PC-9 (cell line): Measurements from ENCODE around the gene MTCH2. TPM values are rescaled to one million over a fixed set of nuclear protein-coding genes. Genes with fewer than 3 reads are reported as not detected.

Experiments used
- BruUV-seq: library from RNA; stranded (reverse); fragments of 400-500 nt; replicated peaks from 2 replicates; lab custom pipeline; 2021; lab: Mats Ljungman, UMichigan
- CTCF ChIA-PET: fragments of 300-600 bp; sonication (Branson Sonifier 250); formaldehyde crosslinking; loops from one replicate; lab custom pipeline; 2022; ENCODE audit warnings: antibody characterized with exemption; lab: Charles Lee
- POLR2A ChIA-PET: fragments of 300-600 bp; sonication (Branson Sonifier 250); formaldehyde crosslinking; loops from one replicate; lab custom pipeline; 2022; ENCODE audit warnings: antibody characterized with exemption; ENCODE audit not compliant: unreplicated experiment; lab: Charles Lee
- DNase-seq, 2 experiments: peaks; one replicate each; pipeline versions ENCODE4 v3.0.0 to v3.0.0-alpha.2; 2015 to 2022; ENCODE audit warnings: mixed read lengths in 1 of 2
- H2AFZ ChIP-seq: fragments of 200-600 bp; sonication (generic); 2 replicates; pipeline ENCODE4 v1.8.1; 2017; ENCODE audit warnings: antibody characterized with exemption
- H3F3A ChIP-seq: fragments of 200-600 bp; sonication (generic); 2 replicates; pipeline ENCODE4 v1.8.1; 2017; ENCODE audit warnings: antibody characterized with exemption, mild to moderate bottlenecking, low read depth; ENCODE audit not compliant: insufficient read depth
- H3K27ac ChIP-seq: fragments of 200-600 bp; sonication (generic); 2 replicates; pipeline ENCODE4 v1.6.1; 2016; ENCODE audit warnings: mixed run types
- H3K27me3 ChIP-seq: fragments of 200-600 bp; sonication (generic); 2 replicates; pipeline ENCODE4 v1.6.1; 2016; ENCODE audit warnings: low read depth, mixed run types; ENCODE audit not compliant: insufficient read depth
- H3K36me3 ChIP-seq: fragments of 200-600 bp; sonication (generic); 2 replicates; pipeline ENCODE4 v1.6.1; 2016; ENCODE audit warnings: low read depth, mixed run types
- H3K4me1 ChIP-seq: fragments of 200-600 bp; sonication (generic); replicated peaks from 2 replicates; pipeline ENCODE4 v1.6.1; 2016; ENCODE audit warnings: mixed run types; ENCODE audit not compliant: insufficient read depth
- H3K4me2 ChIP-seq: fragments of 200-600 bp; sonication (generic); 2 replicates; pipeline ENCODE4 v1.6.1; 2017; ENCODE audit warnings: mixed run types
- H3K4me3 ChIP-seq: fragments of 200-600 bp; sonication (generic); 2 replicates; pipeline ENCODE4 v1.6.1; 2016; ENCODE audit warnings: mixed run types
- H3K79me2 ChIP-seq: fragments of 200-600 bp; sonication (generic); 2 replicates; pipeline ENCODE4 v1.6.1; 2017; ENCODE audit warnings: low read depth, mixed run types
- H3K9me2 ChIP-seq: fragments of 200-600 bp; sonication (generic); 2 replicates; pipeline ENCODE4 v1.8.1; 2017; ENCODE audit warnings: mild to moderate bottlenecking; ENCODE audit not compliant: insufficient read depth
- H3K9me3 ChIP-seq: fragments of 200-600 bp; sonication (generic); 2 replicates; pipeline ENCODE4 v1.8.1; 2016; ENCODE audit warnings: low read depth; ENCODE audit not compliant: insufficient read depth
- H4K20me1 ChIP-seq: fragments of 200-600 bp; sonication (generic); 2 replicates; pipeline ENCODE4 v1.8.1; 2017; ENCODE audit not compliant: insufficient read depth
- EZH2 ChIP-seq: fragments of 200-600 bp; sonication (generic); IDR thresholded peaks from 2 replicates; pipeline ENCODE4 v1.8.0; 2017; ENCODE audit warnings: antibody characterized with exemption, low read depth
- intact Hi-C: fragments of 100-400 bp; cut with micrococcal nuclease; formaldehyde crosslinking; loops from one replicate; pipeline ENCODE4 v1.10.0; 2022; ENCODE audit not compliant: unreplicated experiment
- total RNA-seq: library from RNA; stranded (reverse); gene quantifications from 2 replicates; pipeline ENCODE4 v1.2.3, GENCODE V29; 2021
- TF ChIP-seq, protein P1 (sequence below): fragments of 200-600 bp; sonication (generic); conservative IDR thresholded peaks from 2 replicates; pipeline ENCODE4 v1.6.1; 2017; ENCODE audit warnings: mixed run types, antibody characterized with exemption, mild to moderate bottlenecking, moderate library complexity

MTCH2 gene
- total RNA-seq, 1 experiment from 2014 or later: 147 TPM

DNA sequence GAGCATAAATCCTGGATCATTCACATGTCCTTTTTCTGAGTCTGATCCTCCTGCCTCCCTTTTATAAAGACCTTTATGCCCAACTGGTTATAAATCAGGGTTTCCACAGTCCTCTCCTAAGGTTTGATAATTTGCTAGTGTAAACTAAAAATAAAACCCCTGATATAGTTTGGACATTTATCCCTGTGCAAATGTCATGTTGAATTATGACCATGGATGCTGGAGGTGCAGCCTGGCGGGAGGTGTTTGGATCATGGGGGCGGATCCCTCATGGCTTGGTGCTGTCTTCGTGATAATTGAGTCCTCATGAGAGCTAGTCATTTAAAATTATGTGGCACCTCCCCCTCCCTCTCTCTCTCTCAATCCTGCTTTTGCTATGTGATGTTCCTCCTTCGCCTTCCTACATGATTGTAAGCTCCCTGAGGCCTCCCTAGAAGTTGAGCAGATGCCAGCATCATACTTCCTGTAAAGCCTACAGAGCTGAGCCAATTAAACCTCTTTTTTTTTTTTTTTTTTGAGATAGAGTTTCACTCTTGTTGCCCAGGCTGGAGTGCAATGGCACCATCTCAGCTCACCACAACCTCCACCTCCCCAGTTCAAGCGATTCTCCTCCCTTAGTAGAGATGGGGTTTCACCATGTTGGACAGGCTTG, 9.6 kb upstream of the MTCH2 start:
- Histone ChIP-seq H3K4me3 (no peak overlapping the region), H3K36me3 (no peaks in the 10 kb centered on the region), H3K9me2 (no peaks in the 10 kb centered on the region), H3K9me3 (peaks cover 4% of the 10 kb centered on the region; the same call in 1 of the 2 replicates), H3K27ac (no peak overlapping the region), H3K4me1 (no peaks in the 10 kb centered on the region), H3K27me3 (no peaks in the 10 kb centered on the region), H3K79me2 (no peaks in the 10 kb centered on the region), H2AFZ (no peak overlapping the region), H4K20me1 (no peaks in the 10 kb centered on the region), H3K4me2 (no peak overlapping the region), H3F3A (no peaks in the 10 kb centered on the region; the same call in 1 of the 2 replicates)
- no TSS peak for BruUV-seq
- no peak for TF ChIP-seq EZH2
- TF ChIP-seq, protein P1, sequence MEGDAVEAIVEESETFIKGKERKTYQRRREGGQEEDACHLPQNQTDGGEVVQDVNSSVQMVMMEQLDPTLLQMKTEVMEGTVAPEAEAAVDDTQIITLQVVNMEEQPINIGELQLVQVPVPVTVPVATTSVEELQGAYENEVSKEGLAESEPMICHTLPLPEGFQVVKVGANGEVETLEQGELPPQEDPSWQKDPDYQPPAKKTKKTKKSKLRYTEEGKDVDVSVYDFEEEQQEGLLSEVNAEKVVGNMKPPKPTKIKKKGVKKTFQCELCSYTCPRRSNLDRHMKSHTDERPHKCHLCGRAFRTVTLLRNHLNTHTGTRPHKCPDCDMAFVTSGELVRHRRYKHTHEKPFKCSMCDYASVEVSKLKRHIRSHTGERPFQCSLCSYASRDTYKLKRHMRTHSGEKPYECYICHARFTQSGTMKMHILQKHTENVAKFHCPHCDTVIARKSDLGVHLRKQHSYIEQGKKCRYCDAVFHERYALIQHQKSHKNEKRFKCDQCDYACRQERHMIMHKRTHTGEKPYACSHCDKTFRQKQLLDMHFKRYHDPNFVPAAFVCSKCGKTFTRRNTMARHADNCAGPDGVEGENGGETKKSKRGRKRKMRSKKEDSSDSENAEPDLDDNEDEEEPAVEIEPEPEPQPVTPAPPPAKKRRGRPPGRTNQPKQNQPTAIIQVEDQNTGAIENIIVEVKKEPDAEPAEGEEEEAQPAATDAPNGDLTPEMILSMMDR: no peak
- POLR2A ChIA-PET: no interaction called here
- DNase-seq: peak in 1 of 2 experiments; percentile 17
- intact Hi-C loops: no loop called here
- CTCF ChIA-PET: no interaction called here

DNA sequence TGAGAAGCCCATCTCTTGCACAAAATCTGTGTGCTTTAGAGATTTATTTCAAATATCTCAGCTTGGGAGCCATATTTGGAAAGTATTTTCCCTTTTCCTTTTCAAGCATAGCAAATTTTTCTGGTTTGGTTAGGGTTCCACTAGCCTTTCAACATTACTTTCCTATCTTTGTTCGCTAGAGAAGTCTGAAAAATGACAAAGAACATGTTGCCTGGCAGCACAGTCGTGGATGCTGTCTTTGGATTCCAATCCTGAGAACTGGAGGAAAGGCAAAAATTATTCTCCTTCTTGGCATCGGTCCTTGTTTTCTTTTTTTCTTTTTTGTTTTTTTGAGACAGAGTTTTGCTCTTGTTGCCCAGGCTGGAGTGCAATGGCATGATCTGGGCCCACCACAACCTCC, 6.9 kb upstream of the MTCH2 start:
- Histone ChIP-seq H3K36me3 (no peaks in the 10 kb centered on the region), H3K27me3 (no peaks in the 10 kb centered on the region), H3K9me3 (peaks cover 4% of the 10 kb centered on the region; the same call in 1 of the 2 replicates), H3F3A (no peaks in the 10 kb centered on the region), H3K27ac (no peak overlapping the region), H3K9me2 (no peaks in the 10 kb centered on the region), H3K4me2 (no peak overlapping the region), H3K4me1 (no peaks in the 10 kb centered on the region), H4K20me1 (no peaks in the 10 kb centered on the region), H2AFZ (no peak overlapping the region), H3K4me3 (no peak overlapping the region), H3K79me2 (no peaks in the 10 kb centered on the region)
- ChIA-PET CTCF (no interaction called here), POLR2A (interaction anchor here (0.7 kb wide), 1 partner anchor 15 kb away, joined by 3 read pairs; no protein-coding TSS in a partner anchor)
- DNase-seq: no peak
- TF ChIP-seq, protein P1: no peak
- no peak for TF ChIP-seq EZH2
- intact Hi-C loops: no loop called here
- no TSS peak for BruUV-seq

DNA sequence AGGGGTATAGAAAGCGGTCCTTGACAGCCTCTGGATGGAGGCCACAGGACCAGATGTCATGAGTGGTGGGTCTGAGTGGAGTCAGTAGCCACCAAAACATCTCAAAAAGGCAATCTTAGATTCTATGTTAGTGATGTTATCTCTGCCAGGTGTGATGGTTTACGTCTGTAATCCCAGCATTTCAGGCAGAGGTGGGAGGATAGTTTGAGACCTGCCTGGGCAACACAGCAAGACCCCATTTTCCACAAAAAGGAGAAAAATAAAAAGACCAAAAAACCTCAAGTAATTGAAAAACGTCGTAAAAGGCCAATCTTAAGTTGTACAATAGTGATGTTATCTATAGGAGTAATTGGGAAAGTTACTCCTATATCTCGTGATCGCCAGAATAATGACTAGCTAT, 3.7 kb upstream of the MTCH2 start:
- H3K4me3 ChIP-seq: no peak overlapping the region
- ChIA-PET POLR2A (no interaction called here), CTCF (no interaction called here)
- no peak for TF ChIP-seq EZH2
- TF ChIP-seq, protein P1: no peak
- H3F3A ChIP-seq: no peaks in the 10 kb centered on the region; the same call in 1 of the 2 replicates
- no TSS peak for BruUV-seq
- H2AFZ ChIP-seq: no peak overlapping the region
- H3K4me2 ChIP-seq: no peak overlapping the region
- peaks cover 12% of the 10 kb centered on the region for H3K79me2 ChIP-seq
- H3K9me2 ChIP-seq: no peaks in the 10 kb centered on the region
- H3K27me3 ChIP-seq: no peaks in the 10 kb centered on the region
- H3K27ac ChIP-seq: no peak overlapping the region
- intact Hi-C loops: no loop called here
- no peak for DNase-seq
- peaks cover 5% of the 10 kb centered on the region for H3K4me1 ChIP-seq
- H3K9me3 ChIP-seq: no peaks in the 10 kb centered on the region
- no peaks in the 10 kb centered on the region for H3K36me3 ChIP-seq
- no peaks in the 10 kb centered on the region for H4K20me1 ChIP-seq
